B cell (primary cell): ENCODE measurements around the gene CSN3. TPM values are rescaled to one million over a fixed set of nuclear protein-coding genes. Genes with fewer than 3 reads are reported as not detected.

ENCODE experiments used
- ATAC-seq: fragments of 200-7000 bp; cut with Tn5 transposase; one replicate; pipeline ENCODE4 v1.10.0; 2021; ENCODE audit warnings: low read depth, mild to moderate bottlenecking, moderate number of reproducible peaks, moderate library complexity
- CTCF ChIA-PET: fragments of 350-600 bp; sonication (Branson Sonifier 250); formaldehyde crosslinking; loops from one replicate; lab custom pipeline; 2021; ENCODE audit warnings: antibody characterized with exemption, inconsistent platforms; lab: Charles Lee
- POLR2A ChIA-PET: fragments of 350-600 bp; sonication (Branson Sonifier 250); formaldehyde crosslinking; loops from one replicate; lab custom pipeline; 2021; ENCODE audit warnings: antibody characterized with exemption; lab: Charles Lee
- DNase-seq: peaks from one replicate; pipeline ENCODE4 v3.0.0; 2013
- H2AFZ ChIP-seq: 2 replicates; pipeline ENCODE4 v1.6.1; 2012; ENCODE audit warnings: mild to moderate bottlenecking, low read depth, low read length; ENCODE audit not compliant: insufficient read depth, poor library complexity, severe bottlenecking
- H3K27ac ChIP-seq, 2 donors: 1 replicate in 1 of 2; 2 replicates in 1 of 2; pipeline ENCODE4 v1.5.1; 2012 to 2013; ENCODE audit warnings: low read length in 2 of 2, mild to moderate bottlenecking in 2 of 2, moderate library complexity in 1 of 2
- H3K27me3 ChIP-seq, 4 experiments: fragments of 200-600 bp in 1 of 4; sonication (generic) in 1 of 4; replicated peaks in 1 of 4; 1 replicate in 2 of 4; 2 replicates in 2 of 4; pipeline versions ENCODE4 v1.6.1 to v1.7.0; 2013 to 2016; ENCODE audit warnings: low read length in 3 of 4, mild to moderate bottlenecking in 2 of 4, mixed read lengths in 1 of 4, moderate library complexity in 1 of 4; ENCODE audit not compliant: insufficient read depth in 4 of 4, control insufficient read depth in 3 of 4; ENCODE audit errors: control extremely low read depth in 1 of 4
- H3K36me3 ChIP-seq, 2 experiments: replicated peaks in 1 of 2; 1 replicate in 1 of 2; 2 replicates in 1 of 2; pipeline versions ENCODE4 v1.6.1 to v1.7.1; 2013; ENCODE audit warnings: low read length in 1 of 2; ENCODE audit not compliant: insufficient read depth in 2 of 2, control insufficient read depth in 1 of 2; ENCODE audit errors: control extremely low read depth in 1 of 2, extremely low read depth in 1 of 2
- H3K4me1 ChIP-seq, 2 donors: fragments of 200-600 bp in 1 of 2; sonication (generic) in 1 of 2; 1 replicate in 1 of 2; 2 replicates in 1 of 2; pipeline versions ENCODE4 v1.5.1 to v1.6.1; 2013 to 2017; ENCODE audit warnings: low read length in 2 of 2; ENCODE audit not compliant: control insufficient read depth in 2 of 2, insufficient read depth in 2 of 2
- H3K4me2 ChIP-seq: replicated peaks from 2 replicates; pipeline ENCODE3; 2012; ENCODE audit warnings: mild to moderate bottlenecking, low read depth, low read length; ENCODE audit not compliant: poor library complexity, severe bottlenecking
- H3K4me3 ChIP-seq, 5 experiments: fragments of 200-600 bp in 1 of 5; sonication (generic) in 1 of 5; 1 replicate in 3 of 5; 2 replicates in 2 of 5; pipeline versions ENCODE4 v1.5.1 to v1.7.0; 2011 to 2016; ENCODE audit warnings: low read length in 4 of 5, mild to moderate bottlenecking in 4 of 5, low read depth in 2 of 5, control low read depth in 1 of 5, moderate library complexity in 1 of 5; ENCODE audit not compliant: insufficient read depth in 1 of 5; ENCODE audit errors: control extremely low read depth in 1 of 5, extremely low read depth in 1 of 5
- H3K79me2 ChIP-seq: fragments of 200-600 bp; sonication (generic); one replicate; pipeline ENCODE4 v1.6.0; 2016; ENCODE audit warnings: low read length; ENCODE audit not compliant: control insufficient read depth, insufficient read depth
- H3K9ac ChIP-seq: fragments of 200-600 bp; sonication (generic); 2 replicates; pipeline ENCODE4 v1.6.1; 2017; ENCODE audit warnings: mild to moderate bottlenecking, low read length, moderate library complexity
- H3K9me3 ChIP-seq, 3 donors: one replicate each; pipeline versions ENCODE4 v1.6.1 to v1.7.1; 2013; ENCODE audit warnings: low read length in 2 of 3; ENCODE audit not compliant: control insufficient read depth in 2 of 3, insufficient read depth in 1 of 3; ENCODE audit errors: control extremely low read depth in 1 of 3
- H4K20me1 ChIP-seq: 2 replicates; pipeline ENCODE4 v1.6.0; 2012; ENCODE audit warnings: mild to moderate bottlenecking, low read length; ENCODE audit not compliant: insufficient read depth, control insufficient read depth, poor library complexity, severe bottlenecking
- H3K27ac Mint-ChIP-seq: one replicate; pipeline ENCODE4 v1.8.0; 2021; ENCODE audit warnings: mixed read lengths
- H3K27me3 Mint-ChIP-seq: one replicate; pipeline ENCODE4 v1.8.0; 2021; ENCODE audit warnings: mixed read lengths
- H3K4me1 Mint-ChIP-seq: one replicate; pipeline ENCODE4 v1.8.0; 2021; ENCODE audit warnings: mixed read lengths
- H3K4me3 Mint-ChIP-seq: one replicate; pipeline ENCODE4 v1.8.0; 2021; ENCODE audit warnings: mixed read lengths
- H3K9me3 Mint-ChIP-seq: one replicate; pipeline ENCODE4 v1.8.0; 2022; ENCODE audit warnings: mixed read lengths; ENCODE audit not compliant: insufficient read depth
- CTCF ChIP-seq: fragments of 200-600 bp; IDR thresholded peaks from one replicate; pipeline ENCODE4 v1.8.0; 2022; ENCODE audit warnings: antibody characterized with exemption, mild to moderate bottlenecking
- EZH2 ChIP-seq: IDR thresholded peaks from 2 replicates; pipeline ENCODE4 v1.6.1; 2012; ENCODE audit warnings: borderline replicate concordance, low read depth, mild to moderate bottlenecking, moderate library complexity, low read length; ENCODE audit not compliant: insufficient read depth, poor library complexity, severe bottlenecking
- WGBS: methylation state at CpG from one replicate; pipeline ENCODE4 v1.1.5; 2013; ENCODE audit warnings: missing lambda C conversion rate; ENCODE audit not compliant: insufficient coverage; 5-methylcytosine and 5-hydroxymethylcytosine counted together
- intact Hi-C: fragments of 100-400 bp; cut with micrococcal nuclease; formaldehyde crosslinking; loops from one replicate; pipeline ENCODE4 v1.10.0; 2022
- polyA plus RNA-seq: library from polyadenylated mRNA; depleted of rRNA; stranded (reverse); fragments of >200 nt; gene quantifications from 2 replicates; pipeline ENCODE4 v1.2.3, GENCODE V29; 2012
- total RNA-seq, 2 donors: library from RNA; stranded (reverse); fragments of 120-200 nt in 1 of 2; gene quantifications; 1 replicate in 1 of 2; 2 replicates in 1 of 2; pipeline versions ENCODE4 v1.2.3 to v1.2.4, GENCODE V29; 2013 to 2022

CSN3 gene
- total and polyA plus RNA-seq, 2 donors (not counting 1 experiment from before 2014, with no cell fraction given): not detected

- no peak for TF ChIP-seq EZH2
- TF ChIP-seq CTCF: no peak
- H3K9me3 ChIP-seq: no peaks in the 10 kb centered on the region
- intact Hi-C loops: no loop called here
- no peak overlapping the region for H3K27ac Mint-ChIP-seq
- H3K9me3 Mint-ChIP-seq: no peaks in the 10 kb centered on the region
- H3K27me3 ChIP-seq: no peaks in the 10 kb centered on the region
- ChIA-PET CTCF (no interaction called here), POLR2A (no interaction called here)
- no peaks in the 10 kb centered on the region for H3K4me1 ChIP-seq
- H4K20me1 ChIP-seq: no peaks in the 10 kb centered on the region
- DNase-seq (no peak), ATAC-seq (no peak)
- H3K27me3 Mint-ChIP-seq: no peaks in the 10 kb centered on the region
- H2AFZ ChIP-seq: no peak overlapping the region
- no peaks in the 10 kb centered on the region for H3K4me1 Mint-ChIP-seq
- H3K4me3 Mint-ChIP-seq: no peak overlapping the region
- no peak overlapping the region for H3K4me2 ChIP-seq
- no peaks in the 10 kb centered on the region for H3K79me2 ChIP-seq
- no peak overlapping the region for H3K4me3 ChIP-seq
- no CpG with 5 or more reads among the region's 3 CpGs for WGBS
- H3K36me3 ChIP-seq: no peaks in the 10 kb centered on the region
- no peak overlapping the region for H3K9ac ChIP-seq
- H3K27ac ChIP-seq: no peak overlapping the region
These were observed 3.1 kb upstream of the CSN3 start for GRCh38 chr4:70239131-70239883.

DNA sequence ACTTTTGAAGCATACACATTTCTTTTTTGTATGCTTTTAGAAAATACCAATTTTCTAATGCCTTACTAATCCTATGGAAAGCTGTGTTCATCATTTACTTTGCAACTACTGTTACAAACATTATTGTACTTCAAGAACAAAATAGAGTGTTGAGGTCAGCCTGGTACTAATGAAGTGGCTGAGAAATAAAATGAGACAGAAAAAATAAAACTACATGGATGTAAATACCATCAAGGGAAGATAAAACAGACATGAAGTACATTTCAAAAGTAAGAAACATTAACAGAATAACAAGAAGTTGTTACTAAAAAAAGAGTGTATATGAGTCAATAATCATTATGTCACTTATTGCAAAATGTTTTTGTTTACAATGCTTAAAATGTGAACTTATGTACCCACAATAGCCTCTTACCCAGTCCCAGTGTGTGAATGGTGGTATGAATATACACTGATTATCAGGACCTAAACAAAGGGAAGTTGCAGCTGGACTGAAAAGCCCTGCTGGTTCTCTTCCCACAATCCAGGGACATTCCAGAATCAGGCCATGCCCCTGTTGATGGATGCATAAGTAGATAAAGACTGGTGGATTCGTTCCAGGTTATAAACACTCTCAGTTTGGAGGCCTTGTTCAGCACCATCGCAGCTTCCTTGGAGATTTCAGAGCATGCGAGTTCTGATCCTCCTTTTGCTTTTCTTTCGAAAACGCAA lies 2.4 kb upstream of the CSN3 start:
- TF ChIP-seq EZH2 (no peak), CTCF (no peak)
- Mint-ChIP-seq H3K9me3 (no peaks in the 10 kb centered on the region), H3K27ac (no peak overlapping the region), H3K4me1 (no peaks in the 10 kb centered on the region), H3K27me3 (no peaks in the 10 kb centered on the region), H3K4me3 (no peak overlapping the region)
- H3K4me1 ChIP-seq: no peaks in the 10 kb centered on the region
- ATAC-seq: no peak
- H3K4me2 ChIP-seq: no peak overlapping the region
- no peak overlapping the region for H3K27ac ChIP-seq
- ChIA-PET POLR2A (no interaction called here), CTCF (no interaction called here)
- WGBS: 78% methylated on average over 3 of the region's 5 CpGs
- no peaks in the 10 kb centered on the region for H4K20me1 ChIP-seq
- no peaks in the 10 kb centered on the region for H3K79me2 ChIP-seq
- no peaks in the 10 kb centered on the region for H3K36me3 ChIP-seq
- H3K4me3 ChIP-seq: no peak overlapping the region
- no peak for DNase-seq
- no peak overlapping the region for H2AFZ ChIP-seq
- no peaks in the 10 kb centered on the region for H3K9me3 ChIP-seq
- H3K27me3 ChIP-seq: no peaks in the 10 kb centered on the region
- H3K9ac ChIP-seq: no peak overlapping the region
- intact Hi-C loops: no loop called here
